Gastroesophageal sphincter (tissue), 4 donors: ENCODE measurements around the gene CDC42EP3. TPM values are rescaled to one million over a fixed set of nuclear protein-coding genes. Genes with fewer than 3 reads are reported as not detected.

Experiments
- ATAC-seq: fragments of 150-250 bp; one replicate; pipeline ENCODE4 v1.9.1; 2016; ENCODE audit warnings: mild to moderate bottlenecking, moderate library complexity
- H3K27ac ChIP-seq, 4 donors: fragments of 200-600 bp; sonication (generic) in 3 of 4; 1 replicate in 3 of 4; 2 replicates in 1 of 4; pipeline ENCODE4 v1.5.1; 2016 to 2019
- H3K27me3 ChIP-seq: fragments of 200-600 bp; sonication (generic); one replicate; pipeline ENCODE4 v1.5.1; 2019
- H3K36me3 ChIP-seq, 2 donors: fragments of 200-600 bp; sonication (generic); one replicate each; pipeline ENCODE4 v1.5.1; 2019; ENCODE audit warnings: control low read depth in 1 of 2
- H3K4me1 ChIP-seq, 3 donors: fragments of 200-600 bp; sonication (generic); 1 replicate in 2 of 3; 2 replicates in 1 of 3; pipeline ENCODE4 v1.5.1; 2016 to 2019; ENCODE audit warnings: control low read depth in 2 of 3
- H3K4me3 ChIP-seq, 2 donors: fragments of 200-600 bp; sonication (generic); one replicate each; pipeline ENCODE4 v1.5.1; 2019; ENCODE audit warnings: mild to moderate bottlenecking in 1 of 2, moderate library complexity in 1 of 2
- H3K9me3 ChIP-seq, 3 donors: fragments of 200-600 bp; sonication (generic); one replicate each; pipeline ENCODE4 v1.5.1; 2017 to 2019; ENCODE audit warnings: control low read depth in 2 of 3
- CTCF ChIP-seq, 4 experiments: fragments of 200-600 bp in 2 of 4; fragments of 450-650 bp in 2 of 4; sonication (generic) in 1 of 4; IDR thresholded peaks; one replicate each; pipeline ENCODE4 v1.5.1; 2017 to 2019; ENCODE audit warnings: antibody characterized with exemption in 4 of 4, mild to moderate bottlenecking in 2 of 4, moderate library complexity in 2 of 4
- EP300 ChIP-seq: sonication (generic); formaldehyde crosslinking; IDR thresholded peaks from one replicate; pipeline ENCODE4 v1.6.1; 2017; ENCODE audit warnings: antibody characterized with exemption, mild to moderate bottlenecking
- POLR2A ChIP-seq, 2 donors: fragments of 450-650 bp; IDR thresholded peaks; one replicate each; pipeline ENCODE4 v1.6.1; 2017; ENCODE audit warnings: antibody characterized with exemption in 2 of 2, mild to moderate bottlenecking in 2 of 2, moderate library complexity in 1 of 2
- POLR2AphosphoS5 ChIP-seq: sonication (generic); formaldehyde crosslinking; IDR thresholded peaks from one replicate; pipeline ENCODE4 v1.6.1; 2017; ENCODE audit warnings: antibody characterized with exemption
- WGBS, 2 donors: methylation state at CpG; one replicate each; pipeline ENCODE4 v1.1.5; 2018; ENCODE audit warnings: low coverage in 1 of 2; 5-methylcytosine and 5-hydroxymethylcytosine counted together
- total RNA-seq, 4 donors: library from RNA; depleted of rRNA; stranded (reverse); fragments of >200 nt; gene quantifications; one replicate each; pipeline ENCODE4 v1.1.0, GENCODE V29; 2016

Gene CDC42EP3
- total RNA-seq, 4 donors from 2014 or later, result 39.4 to 198 (median 87.4) TPM

GRCh38 chr2:37639631-37640030, 31.8 kb downstream of the CDC42EP3 start:
- Histone ChIP-seq H3K9me3 (no peaks in the 10 kb centered on the region), H3K27me3 (no peaks in the 10 kb centered on the region), H3K4me1 (peaks cover 5 to 33% (median 7%) of the 10 kb centered on the region in 3 donors), H3K36me3 (peaks cover 0 to 13% of the 10 kb centered on the region in 2 donors), H3K27ac (no peak overlapping the region), H3K4me3 (no peak overlapping the region)
- WGBS, 2 donors, result 86 to 88% methylated on average over 3 of the region's 3 CpGs
- ATAC-seq, result no peak
- TF ChIP-seq CTCF (IDR thresholded peaks at IDR 0.05) (no peak), POLR2AphosphoS5 (no peak), POLR2A (IDR thresholded peaks at IDR 0.05) (no peak), EP300 (no peak)

- H3K4me1 ChIP-seq, result peaks cover 5 to 27% (median 7%) of the 10 kb centered on the region in 3 donors
- no peak overlapping the region for H3K27ac ChIP-seq
- H3K27me3 ChIP-seq, result no peaks in the 10 kb centered on the region
- no peak for TF ChIP-seq CTCF (IDR thresholded peaks at IDR 0.05)
- 95 to 100% methylated on average over 3 of the region's 3 CpGs for WGBS, 2 donors
- ATAC-seq, result no peak
- H3K9me3 ChIP-seq, result no peaks in the 10 kb centered on the region
- no peak overlapping the region for H3K4me3 ChIP-seq
- peaks cover 0 to 7% of the 10 kb centered on the region in 2 donors for H3K36me3 ChIP-seq
These were observed 32.5 kb downstream of the CDC42EP3 start for GRCh38 chr2:37638973-37639372.

GRCh38 chr2:37637985-37638384, 33.5 kb downstream of the CDC42EP3 start:
- H3K4me3 ChIP-seq, result no peak overlapping the region
- no peaks in the 10 kb centered on the region for H3K36me3 ChIP-seq
- WGBS, 2 donors, result 66% methylated on average over 2 of the region's 2 CpGs; no CpG with 5 or more reads in 1 of the 2 donors
- no peaks in the 10 kb centered on the region for H3K27me3 ChIP-seq
- no peaks in the 10 kb centered on the region for H3K9me3 ChIP-seq
- ATAC-seq, result no peak
- H3K4me1 ChIP-seq, result peaks cover 5 to 18% (median 7%) of the 10 kb centered on the region in 3 donors
- TF ChIP-seq POLR2A (IDR thresholded peaks at IDR 0.05), result no peak
- TF ChIP-seq CTCF (IDR thresholded peaks at IDR 0.05), result no peak
- TF ChIP-seq POLR2AphosphoS5, result no peak
- TF ChIP-seq EP300, result no peak
- no peak overlapping the region for H3K27ac ChIP-seq

GRCh38 chr2:37637190-37637860, 34.1 kb downstream of the CDC42EP3 start:
- no peak for ATAC-seq
- Histone ChIP-seq H3K9me3 (no peaks in the 10 kb centered on the region), H3K27me3 (no peaks in the 10 kb centered on the region), H3K4me3 (no peak overlapping the region), H3K4me1 (peaks cover 4 to 11% (median 6%) of the 10 kb centered on the region in 3 donors), H3K27ac (no peak overlapping the region), H3K36me3 (no peaks in the 10 kb centered on the region)
- 59 to 73% methylated on average over 3 to 5 of the region's 5 CpGs for WGBS, 2 donors
- no peak for TF ChIP-seq POLR2AphosphoS5

- H3K27me3 ChIP-seq, result no peaks in the 10 kb centered on the region
- no peak overlapping the region for H3K4me3 ChIP-seq
- no peak overlapping the region for H3K27ac ChIP-seq
- TF ChIP-seq EP300 (no peak), POLR2AphosphoS5 (no peak), POLR2A (IDR thresholded peaks at IDR 0.05) (no peak), CTCF (IDR thresholded peaks at IDR 0.05) (no peak)
- no peak for ATAC-seq
- peaks cover 0 to 3% (median 0%) of the 10 kb centered on the region in 3 donors for H3K4me1 ChIP-seq
- H3K36me3 ChIP-seq, result no peaks in the 10 kb centered on the region
- 81 to 97% methylated on average over 3 to 4 of the region's 4 CpGs for WGBS, 2 donors
- no peaks in the 10 kb centered on the region for H3K9me3 ChIP-seq
These were observed 34.9 kb downstream of the CDC42EP3 start for GRCh38 chr2:37636381-37637066.
